ENCODE data around the gene TGIF1.
"Not testable (repeated sequence)": the region's sequence is repeated elsewhere in the genome, so short reads cannot be mapped to it uniquely, and the experiment has no call there.

TGIF1 gene

DNA sequence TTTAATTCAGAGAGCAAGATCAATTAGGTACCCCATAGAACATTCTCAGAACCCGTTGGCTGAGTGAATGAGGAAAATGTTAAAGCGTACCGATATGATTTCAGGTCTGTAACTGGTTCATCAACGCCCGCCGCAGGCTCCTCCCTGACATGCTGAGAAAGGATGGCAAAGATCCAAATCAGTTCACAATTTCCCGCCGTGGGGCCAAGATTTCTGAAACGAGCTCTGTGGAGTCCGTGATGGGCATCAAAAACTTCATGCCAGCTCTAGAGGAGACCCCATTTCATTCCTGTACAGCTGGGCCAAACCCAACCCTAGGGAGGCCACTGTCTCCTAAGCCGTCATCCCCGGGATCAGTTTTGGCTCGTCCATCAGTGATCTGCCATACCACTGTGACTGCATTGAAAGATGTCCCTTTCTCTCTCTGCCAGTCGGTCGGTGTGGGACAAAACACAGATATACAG lies 7.3 kb downstream of the TGIF1 start:
- no peak for DNase-seq

- no peak for DNase-seq
Measured at GRCh38 chr18:3458378-3458777, 8.4 kb downstream of the TGIF1 start.

- DNase-seq = no peak
Measured at GRCh38 chr18:3458952-3459853, 9.2 kb downstream of the TGIF1 start.

DNA sequence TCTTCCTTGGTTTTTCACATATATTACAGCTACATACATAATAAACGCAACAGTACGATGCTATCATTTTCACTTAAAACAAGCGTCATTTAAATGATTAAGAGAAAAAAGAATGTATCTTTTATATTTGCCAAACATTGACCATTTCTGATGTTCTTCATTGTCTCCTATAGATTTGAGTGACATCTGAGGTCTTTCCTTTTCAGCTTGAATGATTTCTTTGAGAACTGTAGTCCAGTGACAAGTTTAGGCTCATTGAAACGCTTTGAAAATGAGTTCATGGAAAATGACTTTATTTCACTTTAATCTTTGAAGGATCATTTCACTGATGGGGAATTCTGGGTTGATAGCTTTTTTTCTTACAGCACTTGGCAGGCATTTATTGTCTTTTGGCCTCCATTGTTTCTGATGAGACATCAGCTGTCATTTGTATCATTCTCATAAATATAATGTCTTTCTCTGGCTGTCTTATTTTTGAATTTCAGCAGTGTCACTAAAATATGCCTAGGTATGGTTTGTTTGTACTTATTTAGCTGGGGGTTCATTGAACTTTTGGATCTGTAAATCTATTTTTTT lies 10.9 kb downstream of the TGIF1 start:
- no peak for DNase-seq

- DNase-seq = no peak
Measured at GRCh38 chr18:3461704-3462103, 11.7 kb downstream of the TGIF1 start.

GRCh38 chr18:3463051-3463450 lies 13.1 kb downstream of the TGIF1 start:
- no peak for DNase-seq

DNA sequence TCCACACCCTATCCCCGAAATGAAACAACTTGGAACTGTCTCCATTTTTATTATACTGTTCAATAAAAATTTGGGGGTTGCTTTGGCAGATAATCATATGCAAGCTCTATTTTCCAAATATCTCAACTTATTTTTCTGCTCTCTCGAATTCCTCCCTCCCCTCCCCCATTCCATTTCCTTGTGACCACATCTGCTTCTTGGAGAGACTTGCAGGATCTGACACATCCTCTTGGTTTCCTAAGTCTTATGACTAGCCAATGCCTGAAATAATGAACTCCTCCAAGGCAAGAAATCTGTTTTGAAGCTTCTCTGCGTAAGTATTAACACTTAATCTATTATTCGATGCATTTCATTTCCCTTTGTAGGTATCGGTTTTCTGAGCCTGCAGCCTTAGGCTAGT lies 16.1 kb downstream of the TGIF1 start:
- no peak for DNase-seq

GRCh38 chr18:3466872-3467271 lies 16.9 kb downstream of the TGIF1 start:
- no peak for DNase-seq

DNA sequence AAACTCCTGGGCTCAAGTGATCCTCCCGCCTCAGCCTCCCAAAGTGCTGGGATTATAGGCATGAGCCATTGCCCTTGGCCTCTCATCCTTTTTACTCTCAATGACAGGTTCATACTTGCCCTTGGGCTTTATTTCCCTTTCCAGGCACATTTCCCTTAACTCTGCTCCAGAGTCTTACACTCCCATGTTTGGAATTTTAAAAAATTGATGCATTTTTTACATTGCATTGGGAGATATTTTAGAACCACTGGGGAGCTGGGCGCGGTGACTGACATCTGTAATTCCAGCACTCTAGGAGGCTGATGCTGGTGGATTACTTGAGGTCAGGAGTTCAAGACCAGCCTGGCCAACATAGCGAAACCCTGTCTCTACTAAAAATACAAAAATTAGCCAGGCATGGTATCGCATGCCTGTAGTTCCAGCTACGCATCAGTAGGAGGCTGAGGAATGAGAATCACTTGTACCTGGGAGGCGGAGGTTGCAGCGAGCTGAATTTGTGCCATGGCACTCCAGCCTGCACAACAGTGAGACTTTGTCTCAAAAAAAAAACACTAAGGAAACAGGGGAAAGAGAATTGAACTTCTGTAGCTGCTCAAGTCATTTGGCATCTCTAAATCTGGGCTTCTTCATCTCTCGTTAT lies 18.2 kb downstream of the TGIF1 start:
- no peak for DNase-seq

GRCh38 chr18:3468833-3469232 lies 18.9 kb downstream of the TGIF1 start:
- DNase-seq = no peak

DNA sequence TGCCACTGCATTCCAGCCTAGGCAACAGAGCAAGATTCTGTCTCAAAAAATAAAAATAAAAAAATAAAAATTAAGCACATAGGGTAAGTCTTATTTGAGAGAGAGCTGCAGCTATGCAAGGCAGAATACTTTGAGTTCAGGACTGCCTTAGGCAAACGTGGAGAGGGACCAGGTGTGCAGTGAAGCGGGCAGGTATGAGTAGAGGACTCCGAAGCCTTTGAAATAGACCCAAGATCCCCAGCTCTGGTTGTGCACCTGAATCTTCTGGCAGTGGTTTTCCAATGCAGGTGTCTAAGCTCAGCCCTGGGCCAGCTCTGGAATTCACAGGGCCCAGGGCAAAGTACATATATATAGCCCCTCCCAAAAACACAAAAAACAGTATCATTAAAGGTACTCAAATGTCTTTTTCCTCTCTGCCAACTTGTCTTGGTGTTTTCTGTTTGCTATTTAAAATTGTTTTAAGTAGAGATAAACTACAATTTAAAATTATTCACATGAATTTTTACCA lies 21.2 kb downstream of the TGIF1 start:
- DNase-seq = no peak

DNA sequence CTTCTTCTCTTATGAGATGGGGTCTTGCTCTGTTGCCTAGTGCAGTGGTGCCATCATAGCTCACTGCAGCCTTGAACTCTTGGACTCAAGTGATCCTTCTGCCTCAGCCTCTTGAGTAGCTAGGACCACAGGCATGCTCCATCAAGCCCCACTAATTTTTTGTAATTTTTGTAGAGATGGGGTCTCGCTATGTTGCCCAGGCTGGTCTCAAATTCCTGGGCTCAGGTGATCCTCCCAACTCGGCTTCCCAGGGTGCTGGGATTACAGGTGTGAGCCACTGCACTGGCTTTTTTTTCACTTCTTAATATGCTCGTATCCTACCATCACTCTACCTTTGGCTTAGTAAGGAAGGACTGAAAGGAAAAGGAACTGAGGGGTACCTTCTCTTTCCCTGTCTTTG lies 22.1 kb downstream of the TGIF1 start:
- not testable (repeated sequence) for DNase-seq

DNA sequence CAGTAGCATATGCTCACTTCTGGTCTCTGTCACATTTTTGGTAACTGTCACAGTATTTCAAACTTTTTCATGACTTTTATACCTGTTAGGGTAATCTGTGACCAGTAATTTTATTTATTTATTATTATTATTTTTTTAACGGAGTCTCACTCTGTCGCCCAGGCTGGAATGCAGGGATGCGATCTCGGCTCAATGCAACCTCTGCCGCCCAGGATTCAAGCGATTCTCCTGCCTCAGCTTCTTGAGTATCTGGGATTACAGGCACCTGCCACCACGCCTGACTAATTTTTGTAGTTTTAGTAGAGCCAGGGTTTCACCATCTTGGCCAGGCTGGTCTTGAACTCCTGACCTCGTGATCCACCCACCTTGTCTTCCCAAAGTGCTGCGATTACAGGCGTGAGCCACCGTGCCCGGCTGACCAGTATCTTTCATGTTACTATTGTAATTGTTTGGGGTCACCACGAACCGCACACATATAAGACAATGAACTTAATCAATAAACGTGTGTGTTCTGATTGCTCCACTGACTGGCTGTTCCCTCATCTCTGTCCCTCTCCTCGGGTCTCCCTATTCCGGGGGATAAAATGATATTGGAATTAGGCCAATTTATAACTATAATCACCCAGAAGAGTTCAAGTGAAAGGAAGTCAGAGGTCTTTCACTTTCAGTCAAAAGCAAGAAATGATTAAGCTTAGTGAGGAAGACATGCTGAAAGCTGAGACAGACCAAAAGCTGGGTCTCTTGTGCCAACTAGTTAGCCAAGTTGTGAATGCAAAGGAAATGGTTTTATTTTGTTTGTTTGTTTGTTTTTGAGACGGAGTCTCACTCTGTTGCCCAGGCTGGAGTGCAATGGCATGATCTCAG lies 22.9 kb downstream of the TGIF1 start:
- DNase-seq = no peak

DNA sequence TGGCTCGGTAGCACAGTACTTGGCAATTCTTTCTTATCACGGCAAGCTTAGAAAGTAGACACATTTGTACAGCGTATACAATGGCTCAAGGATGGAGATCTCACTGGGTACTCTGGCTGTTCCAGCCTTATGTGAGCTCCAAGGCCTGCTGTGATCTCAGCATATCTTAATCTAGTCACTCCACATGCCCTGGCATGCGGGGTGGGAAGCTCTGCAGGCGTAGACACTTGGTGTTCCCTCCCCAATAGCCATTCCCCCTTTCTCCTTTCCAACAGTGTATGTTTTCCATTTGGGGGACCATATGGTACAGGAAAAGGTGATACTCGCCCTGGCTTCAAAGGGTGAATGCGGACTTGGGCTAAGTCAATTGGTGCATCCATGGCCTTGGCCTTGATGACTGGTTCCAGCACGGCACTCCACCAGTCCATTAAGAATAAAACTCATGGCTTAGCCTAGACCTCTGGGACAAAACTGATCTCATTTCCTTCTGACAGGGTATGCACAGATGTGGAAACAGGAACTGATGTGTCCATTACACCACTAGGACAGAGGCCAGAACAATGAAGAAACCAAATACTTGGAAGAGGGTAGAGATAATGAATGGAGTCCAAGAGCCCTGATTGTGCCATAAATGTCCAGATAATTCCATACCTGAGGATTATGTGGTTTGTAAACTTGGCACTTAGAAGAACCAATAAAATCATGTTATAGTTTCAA lies 28.4 kb downstream of the TGIF1 start:
- DNase-seq = no peak

DNA sequence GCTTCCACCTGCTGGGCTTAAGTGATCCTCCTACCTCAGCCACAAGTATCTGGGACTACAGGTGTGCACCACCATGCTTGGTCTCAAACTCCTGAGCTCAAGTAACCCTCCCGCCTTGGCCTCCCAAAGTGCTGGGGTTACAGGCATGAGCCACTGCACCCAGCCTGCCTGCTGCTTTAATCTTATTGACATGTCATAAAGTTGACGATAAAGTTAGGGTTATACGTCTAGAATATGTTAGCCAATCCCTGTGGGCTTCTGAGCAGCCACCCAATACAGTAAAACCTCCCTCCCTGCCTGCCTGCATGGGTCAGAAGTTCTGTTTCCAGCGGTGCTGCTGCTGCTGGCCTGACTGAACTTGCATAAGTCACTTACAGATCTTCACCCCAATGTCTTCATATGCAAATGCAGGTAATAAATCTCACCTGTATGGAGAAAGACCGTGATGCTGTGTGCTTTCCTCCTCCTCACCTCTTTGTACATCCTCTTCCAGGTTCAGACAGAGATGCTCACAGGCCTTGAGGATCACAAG lies 30.1 kb downstream of the TGIF1 start:
- no peak for DNase-seq

GRCh38 chr18:3480827-3481573 lies 31.0 kb downstream of the TGIF1 start:
- DNase-seq = no peak

GRCh38 chr18:3481696-3482210 lies 31.8 kb downstream of the TGIF1 start:
- no peak for DNase-seq

GRCh38 chr18:3482258-3482657 lies 32.3 kb downstream of the TGIF1 start:
- DNase-seq = no peak

GRCh38 chr18:3485153-3486149 lies 35.5 kb downstream of the TGIF1 start:
- DNase-seq = no peak

Measured in T1000 (cell line).